Measurements from ENCODE around the gene PPP1R14B. TPM values are rescaled to one million over a fixed set of nuclear protein-coding genes. Genes with fewer than 3 reads are reported as not detected.

PPP1R14B gene
- polyA plus RNA-seq, 3 donors, result 11.7 to 40.7 (median 34.2) TPM

DNA sequence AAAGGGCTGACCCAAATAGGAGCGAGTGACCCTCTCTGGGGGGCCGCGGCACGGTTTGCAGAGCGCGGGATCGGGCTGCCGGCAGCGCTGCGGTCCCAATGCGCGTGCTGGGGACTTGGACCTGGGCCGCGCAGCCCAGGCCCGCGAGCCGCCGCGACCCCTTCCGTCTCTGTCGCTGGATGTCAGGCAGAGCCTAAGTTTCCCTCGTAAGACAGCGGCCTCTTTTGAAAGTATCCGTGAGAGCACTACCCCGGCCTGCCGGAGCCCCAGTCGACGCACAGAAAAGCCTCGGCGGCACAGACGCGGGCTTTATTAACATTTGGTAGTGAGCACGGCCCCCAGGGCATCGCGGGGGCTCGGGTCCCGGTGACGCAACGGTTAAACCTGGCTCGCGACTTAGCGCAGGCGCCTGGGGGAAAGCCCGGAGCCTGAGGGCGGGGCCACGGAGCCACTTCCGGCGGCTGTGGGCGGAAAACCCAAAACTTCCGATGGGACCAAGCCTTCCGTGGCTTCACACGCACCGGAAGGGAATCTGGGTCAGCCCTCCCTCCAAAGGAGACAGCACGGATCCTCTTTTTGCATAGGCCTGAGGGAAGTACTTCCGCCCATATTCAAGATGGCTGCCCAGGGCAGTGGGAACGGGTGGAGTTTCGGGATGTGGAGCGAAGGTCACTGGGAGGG, 22.9 kb upstream of the PPP1R14B start:
- TF ChIP-seq, protein P1, sequence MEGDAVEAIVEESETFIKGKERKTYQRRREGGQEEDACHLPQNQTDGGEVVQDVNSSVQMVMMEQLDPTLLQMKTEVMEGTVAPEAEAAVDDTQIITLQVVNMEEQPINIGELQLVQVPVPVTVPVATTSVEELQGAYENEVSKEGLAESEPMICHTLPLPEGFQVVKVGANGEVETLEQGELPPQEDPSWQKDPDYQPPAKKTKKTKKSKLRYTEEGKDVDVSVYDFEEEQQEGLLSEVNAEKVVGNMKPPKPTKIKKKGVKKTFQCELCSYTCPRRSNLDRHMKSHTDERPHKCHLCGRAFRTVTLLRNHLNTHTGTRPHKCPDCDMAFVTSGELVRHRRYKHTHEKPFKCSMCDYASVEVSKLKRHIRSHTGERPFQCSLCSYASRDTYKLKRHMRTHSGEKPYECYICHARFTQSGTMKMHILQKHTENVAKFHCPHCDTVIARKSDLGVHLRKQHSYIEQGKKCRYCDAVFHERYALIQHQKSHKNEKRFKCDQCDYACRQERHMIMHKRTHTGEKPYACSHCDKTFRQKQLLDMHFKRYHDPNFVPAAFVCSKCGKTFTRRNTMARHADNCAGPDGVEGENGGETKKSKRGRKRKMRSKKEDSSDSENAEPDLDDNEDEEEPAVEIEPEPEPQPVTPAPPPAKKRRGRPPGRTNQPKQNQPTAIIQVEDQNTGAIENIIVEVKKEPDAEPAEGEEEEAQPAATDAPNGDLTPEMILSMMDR (IDR thresholded peaks at IDR 0.05), result peak; percentile 17
- WGBS (ENCODE audit: insufficient coverage), result under 1% methylated on average over 58 of the region's 58 CpGs
- Histone ChIP-seq H3K4me3 (replicated peaks in 1 of 3; ENCODE audit: low read depth in 2 of 3, low read length in 3 of 3) (peak overlapping the region; percentile 61 to 95 (median 67)), H3K79me2 (ENCODE audit: insufficient read depth, low read length) (peaks cover 8% of the 10 kb centered on the region), H3K27me3 (ENCODE audit: control insufficient read depth in 2 of 2, insufficient read depth in 2 of 2, low read length in 2 of 2) (no peaks in the 10 kb centered on the region), H3K36me3 (replicated peaks in 1 of 2; ENCODE audit: control insufficient read depth in 1 of 2, insufficient read depth in 2 of 2, low read length in 2 of 2) (peaks cover 19% of the 10 kb centered on the region in 2 donors), H3K4me2 (replicated peaks; ENCODE audit: extremely low read depth, low read length, poor library complexity, severe bottlenecking) (peak overlapping the region; percentile 89), H2AFZ (ENCODE audit: insufficient read depth, low read depth, low read length, poor library complexity, severe bottlenecking) (peak overlapping the region; percentile 85), H3K27ac (ENCODE audit: low read depth in 1 of 2, low read length in 2 of 2) (peak overlapping the region; percentile 84 to 97), H3K9ac (ENCODE audit: insufficient read depth, low read length, poor library complexity, severe bottlenecking) (peak overlapping the region; percentile 94), H3K9me3 (replicated peaks in 1 of 2; ENCODE audit: control insufficient read depth in 1 of 2, insufficient read depth in 1 of 2, low read length in 2 of 2) (no peaks in the 10 kb centered on the region), H4K20me1 (ENCODE audit: insufficient read depth, low read length) (no peaks in the 10 kb centered on the region), H3K4me1 (ENCODE audit: control insufficient read depth in 1 of 2, insufficient read depth in 2 of 2, low read length in 2 of 2) (peaks cover 29 to 34% of the 10 kb centered on the region in 2 donors)
- H3K27me3 Mint-ChIP-seq (ENCODE audit: low read depth in 3 of 3), result no peaks in the 10 kb centered on the region
- H3K4me1 Mint-ChIP-seq, result peaks cover 29% of the 10 kb centered on the region
- intact Hi-C loops (cut with micrococcal nuclease), result loop anchor here (1.0 to 5.0 kb wide), 5 partner anchors 15 to 35 kb away; partner anchors contain the start of genes BAD (in 2 of the 2), CATSPERZ (in 1 of the 2) and GPR137 (in 1 of the 2)
- no peaks in the 10 kb centered on the region for H3K9me3 Mint-ChIP-seq
- H3K27ac Mint-ChIP-seq, result peak overlapping the region; percentile 96 to 99 (median 98)
- peaks cover 14 to 27% of the 10 kb centered on the region in 2 donors for H3K36me3 Mint-ChIP-seq
- peak overlapping the region; percentile 94 to 98 for H3K4me3 Mint-ChIP-seq
- peak; percentile 98 to 100 (median 99) for DNase-seq

DNA sequence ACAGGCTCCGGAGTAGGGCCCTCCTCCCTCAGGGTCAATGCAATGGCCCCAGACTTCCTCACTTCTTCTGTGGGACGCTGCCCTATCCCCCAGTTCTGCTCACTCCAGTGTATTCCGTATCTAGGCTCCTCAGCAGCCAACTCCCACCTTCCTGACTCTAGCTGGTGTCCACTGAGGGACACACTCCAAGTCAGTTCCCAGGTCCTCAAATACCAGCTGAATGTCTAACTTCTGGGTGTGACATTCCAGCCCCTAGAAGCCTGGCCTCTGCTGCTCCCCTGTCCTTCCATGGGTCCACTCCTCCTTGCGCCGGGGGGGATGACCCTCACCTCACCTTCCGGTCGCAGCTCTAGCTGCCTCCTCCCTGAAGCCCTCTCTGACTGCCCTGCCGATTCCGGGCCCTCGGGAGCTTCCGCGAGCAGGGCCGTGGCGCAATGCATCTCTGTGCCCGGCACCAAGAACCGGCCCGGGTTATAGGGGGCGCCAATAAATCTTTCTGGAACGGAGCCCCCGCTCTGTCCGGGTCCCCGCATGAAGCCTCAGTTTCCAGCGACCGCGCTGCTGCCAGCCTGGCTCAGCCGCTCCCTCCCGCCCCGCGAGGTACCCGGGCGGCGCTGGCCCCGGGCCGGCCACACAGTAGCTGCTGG, 22.3 kb upstream of the PPP1R14B start:
- Mint-ChIP-seq H3K9me3 (no peaks in the 10 kb centered on the region), H3K4me1 (peaks cover 29% of the 10 kb centered on the region), H3K4me3 (peak overlapping the region; percentile 94 to 98), H3K36me3 (peaks cover 20 to 31% of the 10 kb centered on the region in 2 donors), H3K27ac (peak overlapping the region; percentile 96 to 99 (median 98)), H3K27me3 (ENCODE audit: low read depth in 3 of 3) (no peaks in the 10 kb centered on the region)
- Histone ChIP-seq H4K20me1 (ENCODE audit: insufficient read depth, low read length) (no peaks in the 10 kb centered on the region), H2AFZ (ENCODE audit: insufficient read depth, low read depth, low read length, poor library complexity, severe bottlenecking) (peak overlapping the region; percentile 85), H3K9ac (ENCODE audit: insufficient read depth, low read length, poor library complexity, severe bottlenecking) (peak overlapping the region; percentile 94), H3K27ac (ENCODE audit: low read depth in 1 of 2, low read length in 2 of 2) (peak overlapping the region; percentile 84 to 97), H3K79me2 (ENCODE audit: insufficient read depth, low read length) (peaks cover 8% of the 10 kb centered on the region), H3K4me1 (ENCODE audit: control insufficient read depth in 1 of 2, insufficient read depth in 2 of 2, low read length in 2 of 2) (peaks cover 29 to 34% of the 10 kb centered on the region in 2 donors), H3K4me2 (replicated peaks; ENCODE audit: extremely low read depth, low read length, poor library complexity, severe bottlenecking) (peak overlapping the region; percentile 89), H3K9me3 (replicated peaks in 1 of 2; ENCODE audit: control insufficient read depth in 1 of 2, insufficient read depth in 1 of 2, low read length in 2 of 2) (no peaks in the 10 kb centered on the region), H3K36me3 (replicated peaks in 1 of 2; ENCODE audit: control insufficient read depth in 1 of 2, insufficient read depth in 2 of 2, low read length in 2 of 2) (peaks cover 25 to 26% of the 10 kb centered on the region in 2 donors), H3K4me3 (replicated peaks in 1 of 3; ENCODE audit: low read depth in 2 of 3, low read length in 3 of 3) (peak overlapping the region; percentile 61 to 95 (median 67)), H3K27me3 (ENCODE audit: control insufficient read depth in 2 of 2, insufficient read depth in 2 of 2, low read length in 2 of 2) (no peaks in the 10 kb centered on the region)
- peak; percentile 51 to 69 (median 55) for DNase-seq
- TF ChIP-seq, protein P1 (IDR thresholded peaks at IDR 0.05), result no peak
- WGBS (ENCODE audit: insufficient coverage), result 0% methylated on average over 33 of the region's 34 CpGs
- intact Hi-C loops (cut with micrococcal nuclease), result loop anchor here (2.0 to 5.0 kb wide), 2 partner anchors 16 to 33 kb away; partner anchors contain the start of gene CATSPERZ (in 1 of the 2)
